ENCODE data around the gene PSPN.

The PSPN gene, protein sequence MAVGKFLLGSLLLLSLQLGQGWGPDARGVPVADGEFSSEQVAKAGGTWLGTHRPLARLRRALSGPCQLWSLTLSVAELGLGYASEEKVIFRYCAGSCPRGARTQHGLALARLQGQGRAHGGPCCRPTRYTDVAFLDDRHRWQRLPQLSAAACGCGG

DNA sequence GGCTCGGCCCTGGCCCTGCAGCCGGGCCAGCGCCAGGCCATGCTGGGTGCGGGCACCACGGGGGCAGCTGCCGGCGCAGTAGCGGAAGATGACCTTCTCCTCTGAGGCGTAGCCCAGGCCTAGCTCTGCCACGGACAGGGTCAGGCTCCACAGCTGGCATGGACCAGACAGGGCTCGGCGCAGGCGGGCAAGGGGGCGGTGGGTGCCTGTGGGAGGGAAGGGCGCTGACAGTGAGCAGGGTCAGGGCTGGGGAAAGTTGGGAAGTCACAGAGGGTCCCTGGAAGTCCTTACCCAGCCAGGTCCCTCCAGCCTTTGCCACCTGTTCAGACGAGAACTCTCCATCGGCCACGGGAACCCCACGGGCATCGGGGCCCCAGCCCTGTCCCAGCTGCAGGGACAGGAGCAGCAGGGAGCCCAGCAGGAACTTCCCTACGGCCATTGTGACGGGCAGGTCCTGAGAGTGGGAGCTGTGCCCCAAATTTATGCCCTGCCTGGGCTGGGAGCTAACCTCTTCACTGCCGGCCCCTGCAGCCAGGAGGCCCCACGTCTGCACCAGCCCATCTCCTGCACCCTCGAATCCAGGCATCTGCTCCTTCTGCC lies at the start of gene PSPN:
PSPN (minus strand) TSS at position 523 of the 600 bp plus-strand sequence; CDS start at position 439, 84 bp downstream.
- no peak for DNase-seq

DNA sequence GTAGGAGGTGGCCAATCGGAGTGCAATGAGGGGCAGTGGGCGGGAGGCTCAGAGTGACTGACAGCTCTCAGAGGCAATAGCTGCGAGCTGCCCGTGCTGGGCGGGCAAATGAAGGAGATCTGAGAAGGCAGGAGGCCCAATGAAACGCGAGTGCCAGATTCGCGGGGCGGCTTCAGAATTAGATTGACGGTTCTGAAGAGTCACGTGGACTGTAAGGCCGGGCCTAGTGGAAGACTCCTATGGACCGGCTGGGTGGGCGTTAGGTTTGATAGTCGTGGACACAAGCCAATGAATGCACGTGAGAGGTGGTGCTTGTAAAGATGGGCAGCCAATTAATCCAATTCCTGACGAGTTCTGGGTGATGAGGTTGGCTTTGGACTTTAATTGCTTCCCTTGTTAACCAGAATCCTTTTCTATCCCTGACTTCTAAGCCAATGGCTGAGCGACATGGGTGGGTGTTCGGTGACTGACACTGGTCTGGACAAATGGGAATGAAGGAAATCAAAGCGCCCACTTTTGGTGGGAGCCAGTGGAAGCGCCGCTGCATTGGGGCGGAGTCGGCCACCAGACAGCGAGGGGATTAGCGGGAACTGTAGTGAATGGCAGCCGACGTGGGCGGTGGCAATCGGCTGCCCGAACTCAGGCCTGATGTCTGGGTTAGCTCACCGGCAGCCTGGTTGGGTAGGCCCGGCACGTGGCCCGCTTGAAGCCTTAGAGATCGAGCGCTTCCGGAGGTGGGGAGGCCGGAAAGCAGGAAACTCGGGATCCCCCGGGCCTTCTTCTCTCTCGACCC lies 49.4 kb upstream of the PSPN start:
- DNase-seq, result peak; percentile 100

DNA sequence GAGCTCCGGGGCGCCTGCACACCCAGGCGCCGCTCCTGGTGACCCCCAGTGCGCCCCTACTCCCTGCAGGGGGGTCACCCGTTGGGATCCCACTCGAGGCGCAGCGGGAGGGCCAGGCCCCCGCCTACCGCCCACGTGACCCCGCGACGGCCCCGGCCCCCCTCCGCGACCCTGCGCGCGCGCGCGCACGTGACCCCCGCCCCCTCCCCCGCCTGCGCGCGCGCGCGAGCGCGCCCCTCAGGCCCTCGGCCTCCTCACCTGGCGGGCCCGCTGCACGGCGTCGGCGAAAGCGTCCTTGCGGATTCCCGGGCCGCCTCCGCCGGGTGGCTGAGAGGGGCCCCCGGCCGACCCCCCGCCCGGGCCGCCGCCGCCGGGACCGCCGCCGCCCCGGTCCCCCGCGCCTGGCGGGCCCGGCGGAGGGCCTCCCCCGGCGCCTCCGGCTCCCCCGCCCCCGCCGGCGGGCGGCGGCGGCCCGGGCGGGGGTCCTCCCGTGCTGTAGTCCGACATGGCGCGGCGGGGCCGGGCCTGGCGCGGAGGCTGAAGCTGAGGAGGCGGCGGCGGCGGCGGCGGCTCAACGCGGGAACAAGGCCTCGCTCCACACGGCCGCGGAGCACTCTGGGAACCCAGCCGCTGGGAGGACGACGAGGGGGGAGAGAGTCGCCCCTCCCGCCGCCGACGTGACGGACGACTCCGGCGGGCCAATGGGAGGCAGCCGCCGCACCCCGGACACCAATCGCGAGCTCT lies 48.6 kb upstream of the PSPN start, which contains the start of gene KHSRP:
KHSRP (minus strand) TSS at position 617 of the 744 bp plus-strand sequence; CDS start at position 507, 110 bp downstream.
- DNase-seq, result peak; percentile 49

DNA sequence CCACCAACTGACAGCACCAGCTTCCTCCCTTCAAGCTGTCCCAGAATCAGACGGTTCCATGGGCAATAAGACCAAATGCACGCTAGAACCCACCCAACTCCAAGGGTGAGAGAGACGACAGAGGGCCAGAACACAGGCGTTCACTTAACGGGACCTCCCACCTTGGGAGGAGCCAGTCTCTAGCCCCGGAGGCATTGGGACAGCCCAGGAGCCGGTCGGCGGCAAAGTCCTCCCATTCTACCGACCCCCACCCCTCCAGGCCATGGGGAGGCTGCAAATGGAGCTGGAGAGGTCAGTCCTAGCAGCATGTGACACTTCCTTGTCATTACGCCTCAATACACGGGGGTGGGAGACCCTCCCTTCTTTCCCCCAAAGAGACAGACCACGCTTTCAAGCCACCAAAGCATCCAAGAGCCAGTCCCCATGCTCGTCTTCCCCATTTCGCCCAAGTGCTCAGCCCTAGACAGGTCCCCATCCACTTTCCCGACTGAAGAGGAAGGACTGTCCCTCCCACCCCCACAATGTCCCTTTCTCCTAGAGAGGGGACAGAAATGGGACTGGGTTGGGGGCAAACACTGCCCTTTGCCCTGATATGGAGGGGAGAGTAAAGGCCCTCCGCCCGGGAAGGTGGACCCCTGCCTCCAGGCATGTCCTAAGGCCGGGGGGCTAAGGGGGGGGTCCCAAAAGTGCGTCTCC lies 47.9 kb upstream of the PSPN start:
- DNase-seq, result peak; percentile 67

DNA sequence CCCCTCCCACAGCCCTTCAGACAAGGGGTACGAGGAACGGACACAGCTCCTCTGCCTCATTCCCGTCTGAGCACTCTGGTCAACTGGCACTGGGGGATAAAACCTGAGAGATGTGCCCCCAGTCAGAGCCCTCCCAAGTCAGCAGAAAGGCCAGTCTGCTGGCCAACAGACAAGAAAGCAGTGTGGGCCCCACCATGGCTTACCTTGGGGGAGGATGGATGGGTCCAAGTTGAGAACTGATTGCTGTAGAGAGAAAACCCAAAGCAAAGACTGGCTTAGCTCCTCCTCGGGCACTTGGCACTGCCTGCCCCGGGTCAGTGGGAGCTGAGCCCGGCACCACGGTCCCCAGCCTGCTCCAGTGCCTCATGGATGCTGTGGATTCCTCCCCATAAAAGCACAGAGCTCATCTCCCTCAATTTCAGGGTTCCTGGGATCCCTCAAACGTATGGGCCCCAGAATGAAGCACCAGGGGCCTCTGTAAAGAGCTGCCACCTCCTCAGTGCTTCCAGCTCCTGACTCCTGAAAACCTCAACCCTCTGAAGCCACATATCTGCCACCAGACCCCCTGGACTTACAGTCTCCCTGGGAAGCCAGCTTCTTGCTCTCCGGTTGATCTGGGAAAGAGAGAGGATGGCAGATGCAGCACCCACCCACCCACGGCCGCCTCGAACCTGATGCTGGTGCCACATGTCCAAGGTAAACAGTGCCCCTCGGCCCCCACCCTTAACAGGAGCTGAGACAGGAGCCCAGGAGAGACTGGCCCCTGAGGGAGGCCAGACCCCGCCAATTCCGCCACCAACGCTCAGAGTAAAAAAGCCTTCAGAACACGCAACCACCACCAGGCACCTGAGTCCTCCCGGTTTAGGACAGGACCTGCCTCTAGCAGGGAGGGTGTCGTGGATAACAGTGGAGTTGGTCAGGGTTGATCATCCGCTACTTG lies 45.6 kb upstream of the PSPN start:
- no peak for DNase-seq

DNA sequence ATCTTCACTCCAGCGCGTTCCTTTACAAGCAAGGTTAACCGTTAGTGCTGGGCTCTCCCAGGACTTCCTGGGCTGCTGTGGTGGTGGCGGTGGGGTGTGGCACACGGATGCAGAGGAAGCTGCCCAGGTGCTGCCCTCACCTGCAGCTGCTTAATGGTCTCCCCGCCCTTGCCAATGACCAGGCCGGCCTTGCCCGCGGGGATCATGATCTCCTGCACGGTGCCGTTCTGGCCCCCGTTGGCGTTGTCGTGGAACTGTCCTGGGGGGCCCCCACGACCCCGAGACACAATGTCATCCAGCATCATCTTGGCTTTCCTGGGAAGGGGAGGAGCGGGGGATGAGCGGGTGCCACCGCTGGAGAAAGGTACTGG lies 42.8 kb upstream of the PSPN start:
- DNase-seq, result no peak

DNA sequence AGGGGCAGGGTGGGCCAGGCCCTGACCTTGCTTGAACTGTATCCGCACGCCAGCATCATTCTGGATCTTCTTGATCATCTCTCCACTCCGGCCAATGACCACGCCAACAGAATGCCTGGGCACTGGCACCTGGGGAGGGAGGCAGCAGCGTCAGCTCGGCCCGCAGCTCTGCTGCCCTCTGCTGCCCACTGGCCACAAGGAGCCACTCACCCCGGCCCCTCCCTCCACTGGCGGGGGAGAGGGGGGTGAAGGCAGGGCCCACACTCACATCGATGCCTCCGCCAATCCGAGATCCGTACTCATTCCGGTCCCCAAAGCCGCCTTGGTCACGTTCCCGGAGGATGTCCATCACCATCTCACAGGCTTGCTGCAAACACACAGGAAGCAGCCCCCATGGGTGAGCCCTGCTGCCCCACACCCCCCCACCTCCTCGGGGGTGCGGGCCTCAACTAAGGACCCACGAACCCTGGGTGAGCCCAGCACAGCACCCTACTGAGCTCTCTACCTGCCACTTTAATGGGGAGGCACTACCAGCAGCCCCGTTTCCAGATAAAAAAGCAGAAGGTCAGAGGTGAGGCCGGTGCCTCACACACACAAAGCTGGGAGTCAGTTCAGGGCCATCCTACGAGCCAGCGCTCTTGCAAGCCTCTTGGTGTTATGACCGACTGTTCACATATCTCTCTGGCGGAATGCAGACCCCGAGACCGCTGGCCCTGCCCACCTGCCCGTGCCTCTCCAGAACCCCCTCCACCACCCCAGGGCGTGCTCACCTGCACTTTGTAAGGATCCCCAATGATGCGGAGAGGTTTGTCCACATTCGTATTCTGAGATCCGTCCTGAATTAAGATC lies 42.2 kb upstream of the PSPN start:
- DNase-seq, result no peak

DNA sequence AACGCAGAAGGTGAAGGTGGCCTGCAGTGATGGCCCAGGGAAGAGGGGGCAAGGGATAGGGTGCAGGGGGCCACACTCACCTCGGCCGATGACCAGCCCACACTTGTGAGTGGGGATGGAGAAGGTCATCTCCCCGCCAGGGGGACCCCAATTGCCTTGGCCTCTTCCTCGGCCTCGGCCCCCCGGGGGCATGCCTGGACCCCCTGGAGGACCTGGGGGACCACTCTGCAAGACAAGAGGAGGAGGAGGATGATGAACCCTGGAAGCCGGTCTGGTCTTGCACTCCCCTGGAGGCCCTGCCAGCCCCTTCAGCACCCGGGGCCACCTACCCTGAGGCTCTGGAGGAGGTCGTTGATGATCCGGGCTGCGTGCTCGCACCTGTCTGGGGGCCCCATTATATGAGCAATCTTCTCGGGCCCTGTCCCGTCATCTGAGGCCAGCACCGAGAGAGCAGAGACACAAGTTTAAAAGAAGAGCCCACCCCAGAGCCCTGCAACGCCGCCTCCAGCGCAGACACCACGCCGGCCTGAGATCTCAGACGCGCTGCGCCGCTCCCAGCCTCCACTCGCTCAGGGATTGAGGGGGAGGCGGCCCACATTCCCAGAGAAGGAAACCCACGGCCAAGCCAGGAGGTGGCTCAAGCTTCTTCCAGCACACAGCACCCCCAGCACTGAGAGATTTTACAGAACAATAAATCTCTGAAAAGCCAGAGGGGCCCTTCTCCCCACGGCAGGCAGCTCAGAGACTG lies 41.1 kb upstream of the PSPN start:
- DNase-seq, result no peak

DNA sequence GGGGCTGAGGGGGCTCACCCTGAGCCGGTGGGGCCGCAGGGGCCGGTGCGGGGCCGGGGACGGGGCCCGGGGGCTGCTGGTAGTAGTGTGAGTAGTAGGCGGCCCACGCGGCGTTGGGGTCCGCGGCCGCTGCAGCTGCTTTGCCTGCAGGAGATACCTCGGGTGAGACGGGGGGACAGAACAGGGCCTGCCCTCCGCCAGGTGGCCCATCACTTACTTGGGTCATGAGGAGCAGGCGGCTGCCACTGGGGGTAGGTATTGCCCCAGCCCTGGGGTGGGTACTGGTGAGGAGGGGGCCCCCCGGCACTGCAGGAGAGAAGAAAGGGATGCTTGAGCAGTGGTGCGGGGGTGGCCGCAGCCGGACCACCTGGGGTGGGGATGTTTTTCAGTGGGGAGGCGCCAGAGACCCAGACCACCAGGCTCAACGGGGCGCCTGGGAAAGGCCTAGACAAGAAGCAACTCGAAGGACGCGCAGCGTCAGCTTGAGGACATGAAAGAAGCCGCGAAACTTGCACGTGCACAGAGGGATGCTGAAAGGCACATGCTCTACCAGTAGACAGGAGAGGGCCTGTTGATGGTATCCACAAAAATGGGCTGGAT lies 40.0 kb upstream of the PSPN start:
- no peak for DNase-seq

DNA sequence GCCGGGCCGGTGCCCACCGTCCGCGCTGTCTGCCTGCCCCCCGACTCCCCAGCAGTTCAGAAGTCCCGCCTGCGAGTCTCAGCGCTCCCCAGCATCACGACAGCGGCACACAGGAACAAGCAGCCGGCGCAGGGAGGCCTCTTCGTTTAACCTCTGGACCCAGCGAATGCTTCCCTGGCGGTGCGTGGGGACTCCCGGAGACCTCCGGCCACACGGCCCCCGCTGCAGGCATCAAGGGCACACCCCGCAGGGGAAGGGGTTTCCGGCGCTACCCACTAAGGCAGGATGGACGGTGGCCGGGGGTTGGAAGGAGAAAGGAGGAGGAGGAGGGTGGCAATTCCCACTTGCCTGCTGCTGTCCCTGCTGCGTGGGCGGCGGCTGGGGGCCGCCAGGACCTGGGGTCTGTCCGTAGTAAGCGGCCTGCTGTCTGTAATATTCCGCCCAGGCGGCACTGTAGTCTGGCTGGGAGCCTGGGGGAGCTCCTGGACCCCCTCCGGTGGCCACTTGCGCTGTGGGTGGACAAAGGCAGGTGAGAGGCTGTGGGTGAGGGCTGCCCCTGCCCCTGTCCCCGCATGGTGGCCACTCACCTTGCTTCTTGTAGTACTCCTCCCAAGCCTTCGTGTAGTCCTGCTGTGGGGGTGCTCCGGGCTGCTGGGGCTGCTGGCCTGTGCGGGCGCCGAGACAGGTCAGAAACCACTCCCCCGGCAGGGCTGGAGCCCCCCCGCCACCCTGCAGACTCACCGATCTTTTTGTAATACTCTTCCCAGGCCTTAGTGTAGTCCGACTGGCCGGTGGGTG lies 39.3 kb upstream of the PSPN start:
- DNase-seq, result no peak

DNA sequence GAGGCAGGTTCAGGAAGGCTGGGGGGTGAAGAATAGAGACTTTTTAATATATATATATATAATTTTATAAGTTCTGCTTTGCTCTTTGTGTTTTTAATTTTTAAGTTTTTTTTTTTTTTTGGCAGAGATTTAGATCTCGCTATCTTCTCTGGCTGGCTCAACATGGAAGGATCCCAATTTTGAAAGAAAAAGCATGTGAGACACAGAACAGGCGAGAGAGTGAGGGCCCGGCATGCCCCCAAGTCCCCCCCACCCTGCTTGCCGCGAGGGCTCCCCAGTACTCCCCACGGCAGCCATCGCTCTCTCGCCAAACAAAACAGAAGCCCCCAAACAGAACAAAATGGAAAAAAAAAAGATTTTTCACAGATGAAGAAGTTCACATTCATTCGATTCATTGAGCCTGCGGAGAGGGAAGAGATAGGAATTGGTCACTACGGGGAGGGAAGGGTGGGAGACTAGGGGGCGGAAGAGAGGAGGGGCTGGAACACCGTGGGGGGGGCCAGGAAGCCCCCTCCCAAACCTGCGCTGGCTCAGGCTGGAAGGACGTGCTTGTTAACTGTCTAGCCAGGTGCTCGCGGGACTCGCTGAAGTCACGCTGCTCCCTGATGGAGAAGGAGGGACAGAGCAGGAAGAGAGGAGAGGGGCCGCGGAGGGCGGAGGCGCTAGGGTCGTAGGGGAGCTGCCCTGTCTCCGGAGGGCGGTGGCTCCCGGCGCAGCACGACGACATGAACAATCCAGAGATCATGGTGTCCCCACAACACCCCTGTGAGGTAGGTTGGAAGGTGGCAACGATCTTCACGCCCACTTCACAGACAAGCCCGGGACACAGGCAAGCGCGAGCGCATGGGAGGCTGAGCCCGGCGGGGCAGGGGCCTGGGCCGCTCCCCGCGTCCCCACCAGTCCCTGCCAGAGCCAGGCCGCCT lies 38.2 kb upstream of the PSPN start:
- DNase-seq, result no peak

DNA sequence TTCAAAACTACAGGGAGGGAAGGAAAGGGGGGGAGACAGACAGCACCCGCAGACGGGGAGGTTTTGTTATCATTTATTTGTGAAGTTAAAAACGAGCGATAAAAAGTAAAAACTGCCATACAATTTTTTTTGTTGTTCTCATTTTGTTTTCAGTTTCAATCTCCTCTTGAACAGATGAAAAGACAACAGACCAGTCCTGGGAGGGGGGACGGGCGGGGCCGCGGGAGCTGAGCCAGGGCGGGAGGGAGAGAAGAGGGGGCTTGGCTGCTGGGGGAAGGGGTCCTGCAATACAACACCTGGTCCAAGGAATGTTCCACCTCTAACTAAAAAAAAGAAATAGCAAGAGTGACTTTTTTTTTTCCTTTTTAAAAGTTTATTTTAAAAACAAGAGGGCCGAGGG lies 37.6 kb upstream of the PSPN start:
- DNase-seq, result no peak

DNA sequence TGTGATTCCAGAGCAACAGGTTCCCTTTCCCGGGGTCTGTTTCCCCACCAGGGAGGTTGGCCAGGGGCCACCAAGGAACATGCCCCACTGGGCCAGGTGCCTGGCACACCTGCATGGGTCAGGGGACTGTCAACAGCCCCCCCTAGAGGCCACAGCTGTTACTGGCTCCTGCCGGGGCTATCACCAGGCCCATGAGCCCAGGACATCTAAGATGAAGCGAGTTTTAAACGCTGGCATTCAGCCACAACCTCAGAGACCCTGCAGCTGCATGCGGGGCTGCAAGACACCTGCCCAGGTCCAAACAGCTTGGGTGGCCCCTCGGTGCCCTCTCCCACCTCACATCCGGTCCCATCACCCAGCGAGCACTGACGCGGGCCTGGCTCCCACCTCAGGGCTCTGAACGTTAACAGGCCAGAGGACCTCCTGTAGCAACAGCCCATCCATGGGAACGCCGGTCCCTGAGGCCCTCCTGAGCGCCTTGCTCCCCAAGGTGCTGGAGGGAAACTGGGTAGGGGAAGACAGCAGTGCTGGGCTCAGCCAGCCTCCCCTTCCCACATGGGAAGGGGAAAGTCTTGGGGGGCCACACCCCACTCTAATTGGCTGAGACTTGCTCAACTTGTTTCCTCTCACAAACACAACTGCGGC lies 36.8 kb upstream of the PSPN start:
- peak; percentile 75 for DNase-seq

DNA sequence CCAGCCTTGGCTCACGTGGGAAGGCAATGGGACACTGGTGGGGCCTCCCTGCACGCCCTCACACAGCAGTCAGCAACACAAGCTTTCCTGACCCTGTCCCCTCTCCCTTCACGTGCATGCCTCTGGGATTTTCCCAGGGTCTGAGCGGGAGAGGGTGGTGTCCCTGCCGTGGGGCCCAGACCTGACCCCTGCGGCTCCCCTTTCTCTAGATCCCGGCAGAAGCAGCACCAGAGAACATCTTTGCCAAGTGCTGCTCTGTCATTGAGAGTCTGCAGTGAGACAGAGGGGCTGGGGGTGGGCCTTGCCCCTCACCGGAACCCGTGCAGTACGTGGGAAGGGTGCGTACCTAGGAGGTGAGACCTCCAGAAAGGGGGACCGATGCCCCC lies 36.3 kb upstream of the PSPN start:
- DNase-seq, result no peak

DNA sequence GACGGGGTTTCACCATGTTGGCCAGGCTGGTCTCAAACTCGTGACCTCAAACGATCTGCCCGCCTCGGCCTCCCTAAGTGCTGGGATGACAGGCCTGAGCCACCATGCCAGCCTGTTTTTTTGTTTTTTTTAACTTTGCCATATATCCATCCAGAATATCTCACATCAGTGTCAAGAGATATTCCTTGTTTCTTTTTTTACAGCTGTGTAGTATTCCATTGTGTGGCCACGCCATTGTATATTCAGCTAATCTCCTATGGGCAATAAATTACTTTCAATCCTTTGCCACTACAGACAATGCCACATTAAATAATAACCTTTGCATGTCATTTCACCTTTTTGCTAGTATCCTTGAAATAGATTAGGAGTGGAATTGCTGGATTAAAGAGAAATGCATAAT lies 33.6 kb upstream of the PSPN start:
- DNase-seq, result no peak

DNA sequence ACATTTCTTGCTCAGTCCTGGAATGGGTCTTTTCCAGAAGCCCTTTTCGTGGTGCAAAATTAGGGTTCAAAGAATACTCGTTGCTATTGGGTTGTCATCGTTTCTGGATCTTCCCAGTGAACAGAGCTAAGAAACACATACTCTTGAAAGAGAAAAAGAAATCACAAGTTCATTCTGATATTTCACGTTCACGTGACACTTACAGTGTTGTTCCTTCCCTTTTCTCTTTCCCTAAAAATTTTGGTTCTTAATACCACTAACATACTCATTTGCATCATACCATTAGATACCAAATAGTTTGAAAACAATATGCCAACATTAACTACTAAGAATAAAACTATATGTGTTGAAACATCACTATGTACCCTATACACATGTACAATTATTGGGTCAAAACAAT lies 30.7 kb upstream of the PSPN start:
- no peak for DNase-seq

Measured in activated CD4-positive, alpha-beta T cell treated with anti-CD3 and anti-CD28 coated beads for 48 hours (primary cell).